ENCODE data around the gene ADCY2.

Gene ADCY2

GRCh38 chr5:7714119-7714518 lies 318.2 kb downstream of the ADCY2 start:
- H3K27ac Mint-ChIP-seq, result no peak overlapping the region
- H3K9me3 Mint-ChIP-seq, result no peaks in the 10 kb centered on the region
- no peak overlapping the region for H3K4me3 Mint-ChIP-seq
- no peaks in the 10 kb centered on the region for H3K27me3 Mint-ChIP-seq
- no peaks in the 10 kb centered on the region for H3K36me3 Mint-ChIP-seq
- H3K4me1 Mint-ChIP-seq, result no peaks in the 10 kb centered on the region

- Mint-ChIP-seq H3K9me3 (no peaks in the 10 kb centered on the region), H3K27me3 (no peaks in the 10 kb centered on the region), H3K4me3 (no peak overlapping the region), H3K36me3 (no peaks in the 10 kb centered on the region), H3K27ac (no peak overlapping the region), H3K4me1 (no peaks in the 10 kb centered on the region)
Measured at GRCh38 chr5:7714697-7715096, 318.8 kb downstream of the ADCY2 start.

- Mint-ChIP-seq H3K4me1 (no peaks in the 10 kb centered on the region), H3K36me3 (no peaks in the 10 kb centered on the region), H3K9me3 (peaks cover 5% of the 10 kb centered on the region), H3K27me3 (no peaks in the 10 kb centered on the region), H3K4me3 (no peak overlapping the region), H3K27ac (no peak overlapping the region)
Measured at GRCh38 chr5:7717691-7718090, 321.8 kb downstream of the ADCY2 start.

GRCh38 chr5:7728076-7728475 lies 332.1 kb downstream of the ADCY2 start:
- no peak overlapping the region for H3K4me3 Mint-ChIP-seq

GRCh38 chr5:7741415-7742065 lies 345.6 kb downstream of the ADCY2 start:
- H3K4me1 Mint-ChIP-seq, result no peaks in the 10 kb centered on the region
- no peak overlapping the region for H3K4me3 Mint-ChIP-seq
- no peak overlapping the region for H3K27ac Mint-ChIP-seq
- H3K36me3 Mint-ChIP-seq, result no peaks in the 10 kb centered on the region
- no peaks in the 10 kb centered on the region for H3K9me3 Mint-ChIP-seq
- peaks cover 6% of the 10 kb centered on the region for H3K27me3 Mint-ChIP-seq

More at GRCh38 chr5:7728076-7728475, 332.1 kb downstream of the ADCY2 start:
- no peaks in the 10 kb centered on the region for H3K4me1 Mint-ChIP-seq
- no peak overlapping the region for H3K27ac Mint-ChIP-seq
- no peaks in the 10 kb centered on the region for H3K9me3 Mint-ChIP-seq
- no peaks in the 10 kb centered on the region for H3K36me3 Mint-ChIP-seq
- no peaks in the 10 kb centered on the region for H3K27me3 Mint-ChIP-seq

GRCh38 chr5:7742241-7742656 lies 346.3 kb downstream of the ADCY2 start:
- Mint-ChIP-seq H3K9me3 (no peaks in the 10 kb centered on the region), H3K27ac (no peak overlapping the region), H3K36me3 (no peaks in the 10 kb centered on the region), H3K4me3 (no peak overlapping the region), H3K4me1 (no peaks in the 10 kb centered on the region), H3K27me3 (peaks cover 6% of the 10 kb centered on the region)

GRCh38 chr5:7745882-7746610 lies 350.1 kb downstream of the ADCY2 start:
- Mint-ChIP-seq H3K9me3 (no peaks in the 10 kb centered on the region), H3K36me3 (no peaks in the 10 kb centered on the region), H3K27ac (no peak overlapping the region), H3K4me3 (no peak overlapping the region), H3K27me3 (peaks cover 2% of the 10 kb centered on the region), H3K4me1 (no peaks in the 10 kb centered on the region)

- Mint-ChIP-seq H3K4me1 (no peaks in the 10 kb centered on the region), H3K4me3 (no peak overlapping the region), H3K36me3 (no peaks in the 10 kb centered on the region), H3K9me3 (no peaks in the 10 kb centered on the region), H3K27ac (no peak overlapping the region), H3K27me3 (peaks cover 3% of the 10 kb centered on the region)
Measured at GRCh38 chr5:7747728-7748127, 351.8 kb downstream of the ADCY2 start.

GRCh38 chr5:7749626-7750025 lies 353.7 kb downstream of the ADCY2 start:
- Mint-ChIP-seq H3K9me3 (no peaks in the 10 kb centered on the region), H3K4me1 (no peaks in the 10 kb centered on the region), H3K4me3 (no peak overlapping the region), H3K27me3 (peaks cover 12% of the 10 kb centered on the region), H3K36me3 (no peaks in the 10 kb centered on the region), H3K27ac (no peak overlapping the region)

GRCh38 chr5:7751874-7752273 lies 355.9 kb downstream of the ADCY2 start:
- no peak overlapping the region for H3K4me3 Mint-ChIP-seq
- H3K27ac Mint-ChIP-seq, result no peak overlapping the region
- no peaks in the 10 kb centered on the region for H3K9me3 Mint-ChIP-seq
- no peaks in the 10 kb centered on the region for H3K36me3 Mint-ChIP-seq
- no peaks in the 10 kb centered on the region for H3K4me1 Mint-ChIP-seq
- peaks cover 18% of the 10 kb centered on the region for H3K27me3 Mint-ChIP-seq

- no peaks in the 10 kb centered on the region for H3K4me1 Mint-ChIP-seq
- no peak overlapping the region for H3K27ac Mint-ChIP-seq
- H3K27me3 Mint-ChIP-seq, result peaks cover 19% of the 10 kb centered on the region
- no peaks in the 10 kb centered on the region for H3K36me3 Mint-ChIP-seq
- no peak overlapping the region for H3K4me3 Mint-ChIP-seq
- H3K9me3 Mint-ChIP-seq, result no peaks in the 10 kb centered on the region
Measured at GRCh38 chr5:7753181-7753580, 357.2 kb downstream of the ADCY2 start.

GRCh38 chr5:7753596-7753995 lies 357.7 kb downstream of the ADCY2 start:
- no peaks in the 10 kb centered on the region for H3K36me3 Mint-ChIP-seq
- no peaks in the 10 kb centered on the region for H3K4me1 Mint-ChIP-seq
- H3K4me3 Mint-ChIP-seq, result no peak overlapping the region
- H3K27me3 Mint-ChIP-seq, result peaks cover 20% of the 10 kb centered on the region
- H3K27ac Mint-ChIP-seq, result no peak overlapping the region
- no peaks in the 10 kb centered on the region for H3K9me3 Mint-ChIP-seq

- no peaks in the 10 kb centered on the region for H3K9me3 Mint-ChIP-seq
- H3K27me3 Mint-ChIP-seq, result peaks cover 20% of the 10 kb centered on the region
- no peaks in the 10 kb centered on the region for H3K36me3 Mint-ChIP-seq
- H3K27ac Mint-ChIP-seq, result no peak overlapping the region
- no peak overlapping the region for H3K4me3 Mint-ChIP-seq
- no peaks in the 10 kb centered on the region for H3K4me1 Mint-ChIP-seq
Measured at GRCh38 chr5:7754490-7754889, 358.6 kb downstream of the ADCY2 start.

- no peaks in the 10 kb centered on the region for H3K36me3 Mint-ChIP-seq
- no peak overlapping the region for H3K27ac Mint-ChIP-seq
- no peak overlapping the region for H3K4me3 Mint-ChIP-seq
- no peaks in the 10 kb centered on the region for H3K9me3 Mint-ChIP-seq
- peaks cover 20% of the 10 kb centered on the region for H3K27me3 Mint-ChIP-seq
- no peaks in the 10 kb centered on the region for H3K4me1 Mint-ChIP-seq
Measured at GRCh38 chr5:7754997-7755596, 359.2 kb downstream of the ADCY2 start.

- no peaks in the 10 kb centered on the region for H3K9me3 Mint-ChIP-seq
- H3K4me3 Mint-ChIP-seq, result no peak overlapping the region
- peaks cover 20% of the 10 kb centered on the region for H3K27me3 Mint-ChIP-seq
- no peaks in the 10 kb centered on the region for H3K36me3 Mint-ChIP-seq
- H3K27ac Mint-ChIP-seq, result no peak overlapping the region
- no peaks in the 10 kb centered on the region for H3K4me1 Mint-ChIP-seq
Measured at GRCh38 chr5:7755958-7756357, 360.0 kb downstream of the ADCY2 start.

- Mint-ChIP-seq H3K27me3 (peaks cover 20% of the 10 kb centered on the region), H3K27ac (no peak overlapping the region)
Measured at GRCh38 chr5:7756453-7756852, 360.5 kb downstream of the ADCY2 start.

More at GRCh38 chr5:7756453-7756852, 360.5 kb downstream of the ADCY2 start:
- H3K36me3 Mint-ChIP-seq, result no peaks in the 10 kb centered on the region
- no peaks in the 10 kb centered on the region for H3K4me1 Mint-ChIP-seq
- no peak overlapping the region for H3K4me3 Mint-ChIP-seq
- H3K9me3 Mint-ChIP-seq, result no peaks in the 10 kb centered on the region
